Astrocyte (in vitro differentiated cells and primary cell): Measurements from ENCODE around the gene ATXN1. TPM values are rescaled to one million over a fixed set of nuclear protein-coding genes. Genes with fewer than 3 reads are reported as not detected.
"Not testable (repeated sequence)": the region's sequence is repeated elsewhere in the genome, so short reads cannot be mapped to it uniquely, and the experiment has no call there.

Experiments
- DNase-seq: peaks from one replicate; pipeline ENCODE4 v3.0.0-alpha.2; 2010; ENCODE audit warnings: low read depth
- FAIRE-seq: peaks from 2 replicates; lab custom pipeline; 2011; peaks lifted over from hg19 to GRCh38; lab: Jason Lieb, UNC
- H2AFZ ChIP-seq: 2 replicates; pipeline ENCODE4 v1.6.0; 2012; ENCODE audit warnings: low read depth, low read length, inconsistent platforms
- H3K27ac ChIP-seq: 2 replicates; pipeline ENCODE4 v1.5.1; 2011; ENCODE audit warnings: low read depth, low read length, inconsistent platforms
- H3K27me3 ChIP-seq: 2 replicates; pipeline ENCODE4 v1.6.0; 2011; ENCODE audit warnings: low read length, inconsistent platforms; ENCODE audit not compliant: insufficient read depth
- H3K36me3 ChIP-seq: 2 replicates; pipeline ENCODE4 v1.5.1; 2011; ENCODE audit warnings: low read length, inconsistent platforms; ENCODE audit not compliant: insufficient read depth
- H3K4me1 ChIP-seq: 2 replicates; pipeline ENCODE4 v1.5.1; 2011; ENCODE audit warnings: low read length, inconsistent platforms; ENCODE audit not compliant: insufficient read depth
- H3K4me2 ChIP-seq: 2 replicates; pipeline ENCODE4 v1.6.0; 2012; ENCODE audit warnings: low read length, inconsistent platforms
- H3K4me3 ChIP-seq: 2 replicates; pipeline ENCODE4 v1.5.1; 2011; ENCODE audit warnings: low read depth, mild to moderate bottlenecking, low read length, inconsistent platforms; ENCODE audit not compliant: insufficient read depth
- H3K79me2 ChIP-seq: 2 replicates; pipeline ENCODE4 v1.6.0; 2012; ENCODE audit warnings: mild to moderate bottlenecking, low read length, inconsistent platforms; ENCODE audit not compliant: insufficient read depth
- H3K9ac ChIP-seq: 2 replicates; pipeline ENCODE4 v1.6.0; 2012; ENCODE audit warnings: mild to moderate bottlenecking, low read length, inconsistent platforms
- H3K9me3 ChIP-seq: 2 replicates; pipeline ENCODE4 v1.5.1; 2012; ENCODE audit warnings: low read depth, mild to moderate bottlenecking, low read length, inconsistent platforms; ENCODE audit not compliant: insufficient read depth
- H4K20me1 ChIP-seq: 2 replicates; pipeline ENCODE4 v1.6.0; 2012; ENCODE audit warnings: low read length, inconsistent platforms; ENCODE audit not compliant: insufficient read depth
- H3K27ac Mint-ChIP-seq: one replicate; pipeline ENCODE4 v1.8.0; 2021; ENCODE audit warnings: mild to moderate bottlenecking, mixed read lengths; ENCODE audit not compliant: unreplicated experiment
- H3K27me3 Mint-ChIP-seq: one replicate; pipeline ENCODE4 v1.8.0; 2021; ENCODE audit warnings: low read depth, mixed read lengths; ENCODE audit not compliant: unreplicated experiment
- H3K36me3 Mint-ChIP-seq: one replicate; pipeline ENCODE4 v1.8.0; 2021; ENCODE audit warnings: low read depth, mixed read lengths; ENCODE audit not compliant: unreplicated experiment
- H3K4me1 Mint-ChIP-seq: one replicate; pipeline ENCODE4 v1.8.0; 2021; ENCODE audit warnings: low read depth, mixed read lengths; ENCODE audit not compliant: unreplicated experiment
- H3K4me3 Mint-ChIP-seq: one replicate; pipeline ENCODE4 v1.8.0; 2021; ENCODE audit warnings: mild to moderate bottlenecking, moderate library complexity, mixed read lengths; ENCODE audit not compliant: unreplicated experiment
- H3K9me3 Mint-ChIP-seq: one replicate; pipeline ENCODE4 v1.8.0; 2021; ENCODE audit warnings: mild to moderate bottlenecking, mixed read lengths; ENCODE audit not compliant: unreplicated experiment
- CTCF ChIP-seq: IDR thresholded peaks from 2 replicates; pipeline ENCODE4 v1.5.1; 2011; ENCODE audit warnings: low read depth, mild to moderate bottlenecking, inconsistent platforms, low read length, moderate library complexity; ENCODE audit not compliant: insufficient read depth
- EZH2 ChIP-seq: IDR thresholded peaks from 2 replicates; pipeline ENCODE4 v1.6.1; 2012; ENCODE audit warnings: mild to moderate bottlenecking, low read length, inconsistent platforms; ENCODE audit not compliant: insufficient read depth
- total RNA-seq: library from RNA; stranded (reverse); gene quantifications from 2 replicates; pipeline ENCODE4 v1.2.1, GENCODE V29; 2021

Gene ATXN1
- total RNA-seq, 1 donor from 2014 or later: 70.9 TPM

GRCh38 chr6:16388488-16388887, 372.8 kb downstream of the ATXN1 start:
- DNase-seq (no peak), FAIRE-seq (no peak)
- H3K4me1 ChIP-seq: peaks cover 15% of the 10 kb centered on the region
- peak overlapping the region; percentile 3 for H3K4me2 ChIP-seq
- peaks cover 17% of the 10 kb centered on the region for H4K20me1 ChIP-seq
- H3K36me3 ChIP-seq: no peaks in the 10 kb centered on the region
- Mint-ChIP-seq H3K36me3 (peaks cover 14% of the 10 kb centered on the region), H3K4me3 (no peak overlapping the region), H3K27me3 (no peaks in the 10 kb centered on the region), H3K27ac (no peak overlapping the region), H3K9me3 (no peaks in the 10 kb centered on the region), H3K4me1 (peaks cover 21% of the 10 kb centered on the region)
- no peak overlapping the region for H3K27ac ChIP-seq
- no peak for TF ChIP-seq CTCF
- no peaks in the 10 kb centered on the region for H3K9me3 ChIP-seq
- H2AFZ ChIP-seq: no peak overlapping the region
- no peaks in the 10 kb centered on the region for H3K27me3 ChIP-seq
- no peak overlapping the region for H3K4me3 ChIP-seq
- H3K79me2 ChIP-seq: no peaks in the 10 kb centered on the region
- no peak overlapping the region for H3K9ac ChIP-seq

GRCh38 chr6:16386057-16386456, 375.2 kb downstream of the ATXN1 start:
- H3K9me3 ChIP-seq: no peaks in the 10 kb centered on the region
- H3K36me3 Mint-ChIP-seq: peaks cover 15% of the 10 kb centered on the region
- no peak overlapping the region for H3K27ac ChIP-seq
- peaks cover 17% of the 10 kb centered on the region for H4K20me1 ChIP-seq
- H3K79me2 ChIP-seq: no peaks in the 10 kb centered on the region
- DNase-seq (no peak), FAIRE-seq (no peak)
- H3K4me3 Mint-ChIP-seq: no peak overlapping the region
- peaks cover 13% of the 10 kb centered on the region for H3K4me1 Mint-ChIP-seq
- no peaks in the 10 kb centered on the region for H3K9me3 Mint-ChIP-seq
- no peaks in the 10 kb centered on the region for H3K27me3 ChIP-seq
- no peaks in the 10 kb centered on the region for H3K27me3 Mint-ChIP-seq
- no peak overlapping the region for H2AFZ ChIP-seq
- H3K27ac Mint-ChIP-seq: no peak overlapping the region
- peaks cover 4% of the 10 kb centered on the region for H3K4me1 ChIP-seq
- H3K36me3 ChIP-seq: no peaks in the 10 kb centered on the region
- no peak for TF ChIP-seq CTCF
- TF ChIP-seq EZH2: no peak
- no peak overlapping the region for H3K4me3 ChIP-seq
- H3K9ac ChIP-seq: no peak overlapping the region
- H3K4me2 ChIP-seq: no peak overlapping the region

GRCh38 chr6:16383607-16384206, 377.6 kb downstream of the ATXN1 start:
- no peak overlapping the region for H3K4me2 ChIP-seq
- Mint-ChIP-seq H3K4me1 (peaks cover 22% of the 10 kb centered on the region), H3K27ac (no peak overlapping the region), H3K4me3 (no peak overlapping the region), H3K27me3 (no peaks in the 10 kb centered on the region), H3K9me3 (no peaks in the 10 kb centered on the region), H3K36me3 (peaks cover 15% of the 10 kb centered on the region)
- peaks cover 4% of the 10 kb centered on the region for H3K4me1 ChIP-seq
- no peak overlapping the region for H3K9ac ChIP-seq
- H3K4me3 ChIP-seq: no peak overlapping the region
- H3K36me3 ChIP-seq: no peaks in the 10 kb centered on the region
- no peaks in the 10 kb centered on the region for H3K9me3 ChIP-seq
- no peak overlapping the region for H2AFZ ChIP-seq
- TF ChIP-seq EZH2: no peak
- no peak for TF ChIP-seq CTCF
- no peaks in the 10 kb centered on the region for H3K27me3 ChIP-seq
- H3K79me2 ChIP-seq: no peaks in the 10 kb centered on the region
- no peak for DNase-seq
- peaks cover 25% of the 10 kb centered on the region for H4K20me1 ChIP-seq
- no peak for FAIRE-seq
- H3K27ac ChIP-seq: no peak overlapping the region

GRCh38 chr6:16381968-16382367, 379.3 kb downstream of the ATXN1 start:
- H3K27ac ChIP-seq, H3K4me1 ChIP-seq, FAIRE-seq, DNase-seq, H3K27ac Mint-ChIP-seq, H3K4me1 Mint-ChIP-seq, H3K9me3 Mint-ChIP-seq, H2AFZ ChIP-seq, H3K27me3 Mint-ChIP-seq, H3K4me3 Mint-ChIP-seq, H3K4me2 ChIP-seq, H3K36me3 ChIP-seq, H3K79me2 ChIP-seq, H3K9ac ChIP-seq, H3K27me3 ChIP-seq, H3K4me3 ChIP-seq, H3K9me3 ChIP-seq: not testable (repeated sequence)
- peaks cover 33% of the 10 kb centered on the region for H4K20me1 ChIP-seq
- H3K36me3 Mint-ChIP-seq: peaks cover 20% of the 10 kb centered on the region
